B cell (primary cell): ENCODE results near the gene GNRHR.

Experiments
- CTCF ChIP-seq: fragments of 200-600 bp; IDR thresholded peaks from one replicate; pipeline ENCODE4 v1.8.0; 2022; ENCODE audit warnings: antibody characterized with exemption, mild to moderate bottlenecking
- EZH2 ChIP-seq: IDR thresholded peaks from 2 replicates; pipeline ENCODE4 v1.6.1; 2012; ENCODE audit warnings: borderline replicate concordance, low read depth, mild to moderate bottlenecking, moderate library complexity, low read length; ENCODE audit not compliant: insufficient read depth, poor library complexity, severe bottlenecking

DNA sequence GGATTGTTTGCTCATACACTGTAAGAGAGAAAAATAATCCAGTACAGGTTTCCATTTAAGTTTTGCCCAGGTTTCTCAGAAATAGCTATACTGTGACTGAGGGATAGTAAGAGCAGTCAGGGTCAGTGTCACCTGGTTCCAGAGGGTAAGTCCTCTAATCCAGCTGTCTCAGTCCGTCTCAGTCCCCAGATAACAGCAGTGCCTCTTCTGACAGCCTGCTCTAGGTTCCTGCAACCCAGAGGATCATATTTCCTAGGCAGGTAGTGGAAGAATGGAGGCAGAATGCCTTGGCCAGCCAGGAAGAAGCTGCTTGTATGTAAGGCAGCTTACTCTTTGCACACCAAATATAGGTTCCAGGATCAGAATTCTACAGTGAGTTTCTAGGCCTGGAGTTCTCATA lies 22.6 kb upstream of the GNRHR start:
- TF ChIP-seq CTCF (no peak), EZH2 (no peak)
